GM23338 (cell line): ENCODE measurements around the gene EPB41L5. TPM values are rescaled to one million over a fixed set of nuclear protein-coding genes. Genes with fewer than 3 reads are reported as not detected.

Experiments used
- ATAC-seq: fragments of 200-7000 bp; cut with Tn5 transposase; 3 replicates; pipeline ENCODE4 v1.9.1; 2020
- DNase-seq: peaks from one replicate; pipeline ENCODE4 v3.0.0-alpha.2; 2015; ENCODE audit warnings: low spot score
- H2AFZ ChIP-seq: fragments of 200-600 bp; sonication (generic); 2 replicates; pipeline ENCODE4 v1.8.0; 2016; ENCODE audit warnings: antibody characterized with exemption, mild to moderate bottlenecking, moderate library complexity
- H3F3A ChIP-seq: fragments of 200-600 bp; sonication (generic); replicated peaks from 2 replicates; pipeline ENCODE4 v1.8.0; 2017; ENCODE audit warnings: antibody characterized with exemption, mixed run types, low read depth
- H3K27ac ChIP-seq: fragments of 200-600 bp; sonication (generic); 2 replicates; pipeline ENCODE4 v1.6.1; 2016; ENCODE audit warnings: low read depth
- H3K27me3 ChIP-seq: fragments of 200-600 bp; sonication (generic); 2 replicates; pipeline ENCODE4 v1.8.0; 2016; ENCODE audit warnings: mild to moderate bottlenecking, mixed run types, moderate library complexity; ENCODE audit not compliant: insufficient read depth
- H3K36me3 ChIP-seq: fragments of 200-600 bp; sonication (generic); 2 replicates; pipeline ENCODE4 v1.8.0; 2016; ENCODE audit warnings: mild to moderate bottlenecking; ENCODE audit not compliant: insufficient read depth
- H3K4me1 ChIP-seq: fragments of 200-600 bp; sonication (generic); 2 replicates; pipeline ENCODE4 v1.8.0; 2016; ENCODE audit warnings: mild to moderate bottlenecking, moderate library complexity; ENCODE audit not compliant: insufficient read depth
- H3K4me2 ChIP-seq: fragments of 200-600 bp; sonication (generic); 2 replicates; pipeline ENCODE4 v1.7.1; 2017; ENCODE audit warnings: mixed run types
- H3K4me3 ChIP-seq: fragments of 200-600 bp; sonication (generic); 2 replicates; pipeline ENCODE4 v1.6.1; 2016; ENCODE audit warnings: mixed run types
- H3K79me2 ChIP-seq: fragments of 200-600 bp; sonication (generic); replicated peaks from 2 replicates; pipeline ENCODE4 v1.8.0; 2017; ENCODE audit warnings: mild to moderate bottlenecking; ENCODE audit not compliant: insufficient read depth
- H3K9me2 ChIP-seq: fragments of 200-600 bp; sonication (generic); 2 replicates; pipeline ENCODE4 v1.8.0; 2017; ENCODE audit not compliant: insufficient read depth
- H4K20me1 ChIP-seq: fragments of 200-600 bp; sonication (generic); replicated peaks from 2 replicates; pipeline ENCODE4 v1.8.0; 2017; ENCODE audit warnings: mild to moderate bottlenecking; ENCODE audit not compliant: insufficient read depth
- H3K27ac Mint-ChIP-seq: 2 replicates; pipeline ENCODE4 v1.8.0; 2020; ENCODE audit warnings: inconsistent platforms, mild to moderate bottlenecking, moderate library complexity, mixed read lengths
- H3K27me3 Mint-ChIP-seq: 3 replicates; pipeline ENCODE4 v1.8.0; 2022; ENCODE audit warnings: low read depth, mild to moderate bottlenecking, moderate library complexity, mixed read lengths, inconsistent platforms; ENCODE audit not compliant: insufficient read depth, poor library complexity
- H3K36me3 Mint-ChIP-seq: 3 replicates; pipeline ENCODE4 v1.8.0; 2021; ENCODE audit warnings: low read depth, mild to moderate bottlenecking, inconsistent platforms, moderate library complexity, mixed read lengths
- H3K4me1 Mint-ChIP-seq: 3 replicates; pipeline ENCODE4 v1.8.0; 2020; ENCODE audit warnings: mild to moderate bottlenecking, inconsistent platforms, mixed read lengths
- H3K4me3 Mint-ChIP-seq: 3 replicates; pipeline ENCODE4 v1.8.0; 2021; ENCODE audit warnings: moderate library complexity, mild to moderate bottlenecking, inconsistent platforms, mixed read lengths
- H3K9me3 Mint-ChIP-seq: 3 replicates; pipeline ENCODE4 v1.8.0; 2020; ENCODE audit warnings: moderate library complexity, mild to moderate bottlenecking, inconsistent platforms, mixed read lengths
- CREB1 ChIP-seq: fragments of 250-450 bp; sonication (Bioruptor Pico); IDR thresholded peaks from 2 replicates; pipeline ENCODE4 v1.5.0; 2020; ENCODE audit warnings: low read depth, mild to moderate bottlenecking, moderate library complexity
- EZH2 ChIP-seq: fragments of 200-600 bp; sonication (generic); IDR thresholded peaks from one replicate; pipeline ENCODE4 v1.8.0; 2017; ENCODE audit warnings: antibody characterized with exemption, mild to moderate bottlenecking, low read depth; ENCODE audit not compliant: unreplicated experiment
- EZH2phosphoT487 ChIP-seq: fragments of 200-600 bp; sonication (generic); IDR thresholded peaks from one replicate; pipeline ENCODE4 v1.8.1; 2018; ENCODE audit warnings: antibody characterized with exemption; ENCODE audit not compliant: unreplicated experiment
- REST ChIP-seq: IDR thresholded peaks from one replicate; pipeline ENCODE4 v1.6.1; 2018; ENCODE audit warnings: antibody characterized with exemption; ENCODE audit not compliant: unreplicated experiment
- STAT1 ChIP-seq: IDR thresholded peaks from one replicate; pipeline ENCODE4 v1.6.1; 2016; ENCODE audit warnings: antibody characterized with exemption; ENCODE audit not compliant: unreplicated experiment
- ZNF331 ChIP-seq: fragments of 250-450 bp; sonication (Bioruptor Pico); IDR thresholded peaks from 2 replicates; pipeline ENCODE4 v1.5.0; 2020; ENCODE audit warnings: low read depth, mild to moderate bottlenecking, moderate library complexity
- ZNF462 ChIP-seq: fragments of 250-450 bp; sonication (Bioruptor Pico); IDR thresholded peaks from 2 replicates; pipeline ENCODE4 v1.5.0; 2020; ENCODE audit warnings: mild to moderate bottlenecking, moderate library complexity
- polyA plus RNA-seq: library from polyadenylated mRNA; unstranded; fragments of >200 nt; fragmentation: Nextera tagmentation; extraction: Ambion mirVana; gene quantifications from 2 replicates; pipeline ENCODE4 v1.2.1, GENCODE V29; 2016
- total RNA-seq: library from RNA; depleted of rRNA; stranded (reverse); fragments of >200 nt; shearing (Covaris generic); gene quantifications from 2 replicates; pipeline ENCODE4 v1.2.3, GENCODE V29; 2014
- TF ChIP-seq, protein P1 (sequence below): IDR thresholded peaks from 2 replicates; pipeline ENCODE4 v1.6.1; 2016; ENCODE audit warnings: antibody characterized with exemption
- TF ChIP-seq, protein P2 (sequence below), 2 experiments: fragments of 200-600 bp in 1 of 2; sonication (generic) in 1 of 2; conservative IDR thresholded peaks; 2 replicates each; pipeline versions ENCODE4 v1.5.1 to v1.6.1; 2016 to 2017; ENCODE audit warnings: antibody characterized with exemption in 2 of 2, low read depth in 2 of 2, mild to moderate bottlenecking in 2 of 2, moderate library complexity in 1 of 2

Gene EPB41L5
- total and polyA plus RNA-seq, 2 experiments from 2014 or later: 15.5 to 35.4 TPM

GRCh38 chr2:120105360-120105759 is 92.5 kb downstream of the EPB41L5 start:
- Mint-ChIP-seq H3K9me3 (no peaks in the 10 kb centered on the region), H3K27me3 (no peaks in the 10 kb centered on the region), H3K4me3 (no peak overlapping the region), H3K36me3 (peaks cover 3% of the 10 kb centered on the region; the same call in 1 of the 3 replicates), H3K27ac (no peak overlapping the region), H3K4me1 (no peaks in the 10 kb centered on the region)
- no peak overlapping the region for H2AFZ ChIP-seq
- H3K27ac ChIP-seq: no peak overlapping the region
- no peak overlapping the region for H3K4me2 ChIP-seq
- H3K36me3 ChIP-seq: no peaks in the 10 kb centered on the region
- H3K4me1 ChIP-seq: no peaks in the 10 kb centered on the region
- no peaks in the 10 kb centered on the region for H4K20me1 ChIP-seq
- no peaks in the 10 kb centered on the region for H3F3A ChIP-seq
- TF ChIP-seq REST (no peak), EZH2 (no peak), ZNF462 (CRISPR knock-in tag) (no peak), ZNF331 (CRISPR knock-in tag) (no peak), EZH2phosphoT487 (no peak), CREB1 (CRISPR knock-in tag) (no peak), STAT1 (no peak)
- TF ChIP-seq, protein P1, sequence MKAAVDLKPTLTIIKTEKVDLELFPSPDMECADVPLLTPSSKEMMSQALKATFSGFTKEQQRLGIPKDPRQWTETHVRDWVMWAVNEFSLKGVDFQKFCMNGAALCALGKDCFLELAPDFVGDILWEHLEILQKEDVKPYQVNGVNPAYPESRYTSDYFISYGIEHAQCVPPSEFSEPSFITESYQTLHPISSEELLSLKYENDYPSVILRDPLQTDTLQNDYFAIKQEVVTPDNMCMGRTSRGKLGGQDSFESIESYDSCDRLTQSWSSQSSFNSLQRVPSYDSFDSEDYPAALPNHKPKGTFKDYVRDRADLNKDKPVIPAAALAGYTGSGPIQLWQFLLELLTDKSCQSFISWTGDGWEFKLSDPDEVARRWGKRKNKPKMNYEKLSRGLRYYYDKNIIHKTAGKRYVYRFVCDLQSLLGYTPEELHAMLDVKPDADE: no peak
- TF ChIP-seq, protein P2, sequence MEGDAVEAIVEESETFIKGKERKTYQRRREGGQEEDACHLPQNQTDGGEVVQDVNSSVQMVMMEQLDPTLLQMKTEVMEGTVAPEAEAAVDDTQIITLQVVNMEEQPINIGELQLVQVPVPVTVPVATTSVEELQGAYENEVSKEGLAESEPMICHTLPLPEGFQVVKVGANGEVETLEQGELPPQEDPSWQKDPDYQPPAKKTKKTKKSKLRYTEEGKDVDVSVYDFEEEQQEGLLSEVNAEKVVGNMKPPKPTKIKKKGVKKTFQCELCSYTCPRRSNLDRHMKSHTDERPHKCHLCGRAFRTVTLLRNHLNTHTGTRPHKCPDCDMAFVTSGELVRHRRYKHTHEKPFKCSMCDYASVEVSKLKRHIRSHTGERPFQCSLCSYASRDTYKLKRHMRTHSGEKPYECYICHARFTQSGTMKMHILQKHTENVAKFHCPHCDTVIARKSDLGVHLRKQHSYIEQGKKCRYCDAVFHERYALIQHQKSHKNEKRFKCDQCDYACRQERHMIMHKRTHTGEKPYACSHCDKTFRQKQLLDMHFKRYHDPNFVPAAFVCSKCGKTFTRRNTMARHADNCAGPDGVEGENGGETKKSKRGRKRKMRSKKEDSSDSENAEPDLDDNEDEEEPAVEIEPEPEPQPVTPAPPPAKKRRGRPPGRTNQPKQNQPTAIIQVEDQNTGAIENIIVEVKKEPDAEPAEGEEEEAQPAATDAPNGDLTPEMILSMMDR (conservative IDR thresholded peaks at IDR 0.05; ENCODE audit: low read depth in 2 of 2): no peak
- DNase-seq (no peak), ATAC-seq (no peak)
- no peaks in the 10 kb centered on the region for H3K27me3 ChIP-seq
- H3K79me2 ChIP-seq: no peaks in the 10 kb centered on the region
- H3K9me2 ChIP-seq: no peaks in the 10 kb centered on the region
- H3K4me3 ChIP-seq: no peak overlapping the region
